HepG2 (cell line): Measurements from ENCODE around the gene WHAMM. TPM values are rescaled to one million over a fixed set of nuclear protein-coding genes. Genes with fewer than 3 reads are reported as not detected.

Experiments used
- ARNT2 ChIP-seq: sonication (generic); formaldehyde crosslinking; IDR thresholded peaks from 2 replicates; pipeline ENCODE4 v1.8.0; 2022; ENCODE audit warnings: mild to moderate bottlenecking, low read depth, missing genetic modification reagents, moderate library complexity
- ELF3 ChIP-seq: IDR thresholded peaks from 2 replicates; pipeline ENCODE4 v1.6.1; 2016; ENCODE audit warnings: missing genetic modification reagents, missing compliant biosample characterization
- FOSL2 ChIP-seq: sonication (generic); formaldehyde crosslinking; IDR thresholded peaks from 2 replicates; pipeline ENCODE4 v1.4.0; 2020; ENCODE audit warnings: missing genetic modification reagents
- FOXJ3 ChIP-seq: sonication (generic); formaldehyde crosslinking; IDR thresholded peaks from 2 replicates; pipeline ENCODE4 v1.4.0; 2020; ENCODE audit warnings: missing genetic modification reagents, mild to moderate bottlenecking, borderline replicate concordance
- FOXK1 ChIP-seq: sonication (generic); formaldehyde crosslinking; IDR thresholded peaks from 2 replicates; pipeline ENCODE4 v1.4.0; 2020; ENCODE audit warnings: low read depth, missing genetic modification reagents, borderline replicate concordance
- HNF4A ChIP-seq: sonication (generic); formaldehyde crosslinking; IDR thresholded peaks from 2 replicates; pipeline ENCODE4 v1.4.0; 2020; ENCODE audit warnings: missing genetic modification reagents
- MED1 ChIP-seq: sonication (generic); formaldehyde crosslinking; IDR thresholded peaks from 2 replicates; pipeline ENCODE4 v1.4.0; 2020; ENCODE audit warnings: missing genetic modification reagents
- SAP130 ChIP-seq: IDR thresholded peaks from 2 replicates; pipeline ENCODE4 v1.6.1; 2016; ENCODE audit warnings: low read depth
- SNAI1 ChIP-seq: sonication (generic); formaldehyde crosslinking; IDR thresholded peaks from 2 replicates; pipeline ENCODE4 v1.5.0; 2020; ENCODE audit warnings: mild to moderate bottlenecking, missing genetic modification reagents, borderline replicate concordance
- SOX13 ChIP-seq, 3 experiments: fragments of 450-650 bp in 1 of 3; sonication (generic) in 1 of 3; formaldehyde crosslinking in 1 of 3; IDR thresholded peaks in 2 of 3; conservative IDR thresholded peaks in 1 of 3; 2 replicates each; pipeline versions ENCODE4 v1.5.0 to v1.6.1; 2016 to 2020; ENCODE audit warnings: antibody characterized with exemption in 1 of 3, mild to moderate bottlenecking in 1 of 3, missing compliant biosample characterization in 1 of 3, missing genetic modification reagents in 1 of 3, moderate library complexity in 1 of 3
- SP2 ChIP-seq: sonication (generic); formaldehyde crosslinking; IDR thresholded peaks from 2 replicates; pipeline ENCODE4 v1.5.1; 2020; ENCODE audit warnings: mild to moderate bottlenecking, missing genetic modification reagents
- THAP11 ChIP-seq: IDR thresholded peaks from 2 replicates; pipeline ENCODE4 v1.6.1; 2016; ENCODE audit warnings: missing biosample characterization, missing genetic modification reagents
- ZNF3 ChIP-seq: IDR thresholded peaks from 2 replicates; pipeline ENCODE4 v1.7.0; 2017; ENCODE audit warnings: inconsistent platforms
- ZNF605 ChIP-seq: sonication (generic); formaldehyde crosslinking; IDR thresholded peaks from 2 replicates; pipeline ENCODE4 v1.8.0; 2022; ENCODE audit warnings: mild to moderate bottlenecking, missing genetic modification reagents
- ZNF766 ChIP-seq: sonication (generic); formaldehyde crosslinking; IDR thresholded peaks from 2 replicates; pipeline ENCODE4 v1.5.0; 2020; ENCODE audit warnings: missing genetic modification reagents, borderline replicate concordance
- polyA plus RNA-seq, 8 experiments: library from polyadenylated mRNA; depleted of rRNA in 3 of 8; stranded (reverse) in 7 of 8; unstranded in 1 of 8; fragments of >200 nt; fragmentation: Illumina TruSeq in 4 of 8; extraction: Trizol in 4 of 8; gene quantifications; 2 replicates each; pipeline versions ENCODE4 v1.2.1 to v1.2.3, GENCODE V29; 2011 to 2016; ENCODE audit warnings: low read depth in 4 of 8, missing spikeins in 1 of 8, mixed read lengths in 1 of 8; ENCODE audit not compliant: insufficient read depth in 1 of 8
- total RNA-seq, 5 experiments: library from RNA; depleted of rRNA; stranded (reverse); fragments of >200 nt; fragmentation: Illumina TruSeq; extraction: Trizol; gene quantifications; 2 replicates each; pipeline ENCODE4 v1.2.3, GENCODE V29; 2016; ENCODE audit warnings: low read depth in 1 of 5
- TF ChIP-seq, protein P1 (sequence below): sonication (generic); formaldehyde crosslinking; IDR thresholded peaks from 2 replicates; pipeline ENCODE4 v1.4.0; 2020; ENCODE audit warnings: missing genetic modification reagents
- TF ChIP-seq, protein P2 (sequence below): sonication (generic); formaldehyde crosslinking; IDR thresholded peaks from 2 replicates; pipeline ENCODE4 v1.9.0; 2022; ENCODE audit warnings: missing genetic modification reagents, mild to moderate bottlenecking, borderline replicate concordance
- TF ChIP-seq, protein P3 (sequence below): sonication (generic); formaldehyde crosslinking; IDR thresholded peaks from 2 replicates; pipeline ENCODE4 v1.5.1; 2020; ENCODE audit warnings: mild to moderate bottlenecking, moderate library complexity, missing genetic modification reagents
- TF ChIP-seq, protein P4 (sequence below): IDR thresholded peaks from 2 replicates; pipeline ENCODE4 v1.6.1; 2016; ENCODE audit warnings: missing genetic modification reagents, missing compliant biosample characterization
- TF ChIP-seq, protein P5 (sequence below): sonication (generic); formaldehyde crosslinking; IDR thresholded peaks from 2 replicates; pipeline ENCODE4 v1.8.0; 2022; ENCODE audit warnings: missing genetic modification reagents, low read depth, mild to moderate bottlenecking, borderline replicate concordance
- TF ChIP-seq, protein P6 (sequence below): sonication (generic); formaldehyde crosslinking; IDR thresholded peaks from 2 replicates; pipeline ENCODE4 v1.5.0; 2020; ENCODE audit warnings: missing genetic modification reagents

Gene WHAMM
- total and polyA plus RNA-seq, 2 of the 13 experiments (the other 11 are each of a cell fraction or from before 2014, with no cell fraction given): 2.9 to 3.0 TPM

DNA sequence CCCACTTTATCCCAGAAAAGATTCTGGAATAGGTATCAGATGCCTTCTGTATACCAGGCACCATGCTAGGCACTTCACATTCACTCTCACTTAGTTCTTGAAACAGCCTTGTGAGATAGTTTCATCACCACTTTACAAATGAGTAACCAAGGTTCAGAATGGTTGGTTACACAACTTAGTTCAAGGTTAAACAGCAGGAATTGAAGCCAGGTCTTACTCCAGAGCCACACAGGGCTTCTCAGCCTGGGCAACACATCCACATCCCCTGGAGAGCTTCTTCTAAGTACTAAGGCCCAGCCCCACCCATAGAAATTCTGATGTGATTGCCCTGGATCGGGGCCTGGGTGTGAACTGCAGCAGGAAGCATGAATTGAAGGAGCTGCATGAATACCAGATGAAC is 18.6 kb downstream of the WHAMM start (continued):
- TF ChIP-seq, protein P1, sequence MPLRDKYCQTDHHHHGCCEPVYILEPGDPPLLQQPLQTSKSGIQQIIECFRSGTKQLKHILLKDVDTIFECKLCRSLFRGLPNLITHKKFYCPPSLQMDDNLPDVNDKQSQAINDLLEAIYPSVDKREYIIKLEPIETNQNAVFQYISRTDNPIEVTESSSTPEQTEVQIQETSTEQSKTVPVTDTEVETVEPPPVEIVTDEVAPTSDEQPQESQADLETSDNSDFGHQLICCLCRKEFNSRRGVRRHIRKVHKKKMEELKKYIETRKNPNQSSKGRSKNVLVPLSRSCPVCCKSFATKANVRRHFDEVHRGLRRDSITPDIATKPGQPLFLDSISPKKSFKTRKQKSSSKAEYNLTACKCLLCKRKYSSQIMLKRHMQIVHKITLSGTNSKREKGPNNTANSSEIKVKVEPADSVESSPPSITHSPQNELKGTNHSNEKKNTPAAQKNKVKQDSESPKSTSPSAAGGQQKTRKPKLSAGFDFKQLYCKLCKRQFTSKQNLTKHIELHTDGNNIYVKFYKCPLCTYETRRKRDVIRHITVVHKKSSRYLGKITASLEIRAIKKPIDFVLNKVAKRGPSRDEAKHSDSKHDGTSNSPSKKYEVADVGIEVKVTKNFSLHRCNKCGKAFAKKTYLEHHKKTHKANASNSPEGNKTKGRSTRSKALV (CRISPR knock-in tag): 0 out of 2 replicates have a peak, but pooled peaks have one; percentile 32
- 0 out of 2 replicates have a peak, but pooled peaks have one; percentile 34 for TF ChIP-seq ARNT2 (CRISPR knock-in tag)
- TF ChIP-seq FOSL2 (CRISPR knock-in tag): peak; percentile 35; the same call in 1 of the 2 replicates
- TF ChIP-seq SAP130: 0 out of 2 replicates have a peak, but pooled peaks have one; percentile 24
- TF ChIP-seq ELF3: peak; percentile 40; the same call in 1 of the 2 replicates
- TF ChIP-seq, protein P2, sequence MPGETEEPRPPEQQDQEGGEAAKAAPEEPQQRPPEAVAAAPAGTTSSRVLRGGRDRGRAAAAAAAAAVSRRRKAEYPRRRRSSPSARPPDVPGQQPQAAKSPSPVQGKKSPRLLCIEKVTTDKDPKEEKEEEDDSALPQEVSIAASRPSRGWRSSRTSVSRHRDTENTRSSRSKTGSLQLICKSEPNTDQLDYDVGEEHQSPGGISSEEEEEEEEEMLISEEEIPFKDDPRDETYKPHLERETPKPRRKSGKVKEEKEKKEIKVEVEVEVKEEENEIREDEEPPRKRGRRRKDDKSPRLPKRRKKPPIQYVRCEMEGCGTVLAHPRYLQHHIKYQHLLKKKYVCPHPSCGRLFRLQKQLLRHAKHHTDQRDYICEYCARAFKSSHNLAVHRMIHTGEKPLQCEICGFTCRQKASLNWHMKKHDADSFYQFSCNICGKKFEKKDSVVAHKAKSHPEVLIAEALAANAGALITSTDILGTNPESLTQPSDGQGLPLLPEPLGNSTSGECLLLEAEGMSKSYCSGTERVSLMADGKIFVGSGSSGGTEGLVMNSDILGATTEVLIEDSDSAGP (CRISPR knock-in tag): no peak
- 0 out of 2 replicates have a peak, but pooled peaks have one; percentile 15 for TF ChIP-seq THAP11 (CRISPR knock-in tag)
- TF ChIP-seq, protein P3, sequence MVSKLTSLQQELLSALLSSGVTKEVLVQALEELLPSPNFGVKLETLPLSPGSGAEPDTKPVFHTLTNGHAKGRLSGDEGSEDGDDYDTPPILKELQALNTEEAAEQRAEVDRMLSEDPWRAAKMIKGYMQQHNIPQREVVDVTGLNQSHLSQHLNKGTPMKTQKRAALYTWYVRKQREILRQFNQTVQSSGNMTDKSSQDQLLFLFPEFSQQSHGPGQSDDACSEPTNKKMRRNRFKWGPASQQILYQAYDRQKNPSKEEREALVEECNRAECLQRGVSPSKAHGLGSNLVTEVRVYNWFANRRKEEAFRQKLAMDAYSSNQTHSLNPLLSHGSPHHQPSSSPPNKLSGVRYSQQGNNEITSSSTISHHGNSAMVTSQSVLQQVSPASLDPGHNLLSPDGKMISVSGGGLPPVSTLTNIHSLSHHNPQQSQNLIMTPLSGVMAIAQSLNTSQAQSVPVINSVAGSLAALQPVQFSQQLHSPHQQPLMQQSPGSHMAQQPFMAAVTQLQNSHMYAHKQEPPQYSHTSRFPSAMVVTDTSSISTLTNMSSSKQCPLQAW (CRISPR knock-in tag): peak; percentile 73
- no peak for TF ChIP-seq SOX13 (IDR thresholded peaks at IDR 0.05)
- peak in 1 of 2 experiments; percentile 19; a peak in 1 of 4 replicates for TF ChIP-seq SOX13 (CRISPR knock-in tag; conservative IDR thresholded peaks at IDR 0.05 in 1 of 2, IDR thresholded peaks at IDR 0.05 in 1 of 2)
- TF ChIP-seq ZNF766 (CRISPR knock-in tag): 0 out of 2 replicates have a peak, but pooled peaks have one; percentile 36
- no peak for TF ChIP-seq ZNF605 (CRISPR knock-in tag)
- peak; percentile 71; the same call in 1 of the 2 replicates for TF ChIP-seq ZNF3 (CRISPR knock-in tag)
- TF ChIP-seq, protein P4, sequence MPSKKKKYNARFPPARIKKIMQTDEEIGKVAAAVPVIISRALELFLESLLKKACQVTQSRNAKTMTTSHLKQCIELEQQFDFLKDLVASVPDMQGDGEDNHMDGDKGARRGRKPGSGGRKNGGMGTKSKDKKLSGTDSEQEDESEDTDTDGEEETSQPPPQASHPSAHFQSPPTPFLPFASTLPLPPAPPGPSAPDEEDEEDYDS: no peak
- TF ChIP-seq, protein P5, sequence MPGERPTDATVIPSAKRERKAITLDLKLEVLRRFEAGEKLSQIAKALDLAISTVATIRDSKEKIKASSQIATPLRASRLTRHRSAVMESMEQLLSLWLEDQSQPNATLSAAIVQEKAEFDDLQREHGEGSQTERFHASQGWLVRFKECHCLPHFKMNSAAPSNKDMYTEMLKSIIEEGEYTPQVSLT (CRISPR knock-in tag): no peak
- 0 out of 2 replicates have a peak, but pooled peaks have one; percentile 18 for TF ChIP-seq FOXJ3 (CRISPR knock-in tag)
- peak; percentile 11; the same call in 1 of the 2 replicates for TF ChIP-seq FOXK1 (CRISPR knock-in tag)
- no peak for TF ChIP-seq SP2
- TF ChIP-seq, protein P6, sequence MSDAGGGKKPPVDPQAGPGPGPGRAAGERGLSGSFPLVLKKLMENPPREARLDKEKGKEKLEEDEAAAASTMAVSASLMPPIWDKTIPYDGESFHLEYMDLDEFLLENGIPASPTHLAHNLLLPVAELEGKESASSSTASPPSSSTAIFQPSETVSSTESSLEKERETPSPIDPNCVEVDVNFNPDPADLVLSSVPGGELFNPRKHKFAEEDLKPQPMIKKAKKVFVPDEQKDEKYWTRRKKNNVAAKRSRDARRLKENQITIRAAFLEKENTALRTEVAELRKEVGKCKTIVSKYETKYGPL (CRISPR knock-in tag): peak; percentile 94
- TF ChIP-seq MED1 (CRISPR knock-in tag): 0 out of 2 replicates have a peak, but pooled peaks have one; percentile 33
- no peak for TF ChIP-seq SNAI1 (CRISPR knock-in tag)
- TF ChIP-seq HNF4A (CRISPR knock-in tag): peak; percentile 71
